NCI-H146 (cell line): ENCODE data around the gene ADAD2.

ENCODE experiments used
- DNase-seq: peaks from one replicate; lab custom pipeline; 2025; lab: John Stamatoyannopoulos, UW

ADAD2 gene

GRCh38 chr16:84190731-84191388, at the start of gene ADAD2:
ADAD2 (plus strand) TSS chr16:84191157; CDS start chr16:84191231, 74 bp downstream.
- DNase-seq, result no peak

- no peak for DNase-seq
Measured at GRCh38 chr16:84143081-84143480, 47.9 kb upstream of the ADAD2 start.

GRCh38 chr16:84143784-84144199, 47.2 kb upstream of the ADAD2 start:
- no peak for DNase-seq

GRCh38 chr16:84144209-84144858, 46.6 kb upstream of the ADAD2 start:
- no peak for DNase-seq

DNA sequence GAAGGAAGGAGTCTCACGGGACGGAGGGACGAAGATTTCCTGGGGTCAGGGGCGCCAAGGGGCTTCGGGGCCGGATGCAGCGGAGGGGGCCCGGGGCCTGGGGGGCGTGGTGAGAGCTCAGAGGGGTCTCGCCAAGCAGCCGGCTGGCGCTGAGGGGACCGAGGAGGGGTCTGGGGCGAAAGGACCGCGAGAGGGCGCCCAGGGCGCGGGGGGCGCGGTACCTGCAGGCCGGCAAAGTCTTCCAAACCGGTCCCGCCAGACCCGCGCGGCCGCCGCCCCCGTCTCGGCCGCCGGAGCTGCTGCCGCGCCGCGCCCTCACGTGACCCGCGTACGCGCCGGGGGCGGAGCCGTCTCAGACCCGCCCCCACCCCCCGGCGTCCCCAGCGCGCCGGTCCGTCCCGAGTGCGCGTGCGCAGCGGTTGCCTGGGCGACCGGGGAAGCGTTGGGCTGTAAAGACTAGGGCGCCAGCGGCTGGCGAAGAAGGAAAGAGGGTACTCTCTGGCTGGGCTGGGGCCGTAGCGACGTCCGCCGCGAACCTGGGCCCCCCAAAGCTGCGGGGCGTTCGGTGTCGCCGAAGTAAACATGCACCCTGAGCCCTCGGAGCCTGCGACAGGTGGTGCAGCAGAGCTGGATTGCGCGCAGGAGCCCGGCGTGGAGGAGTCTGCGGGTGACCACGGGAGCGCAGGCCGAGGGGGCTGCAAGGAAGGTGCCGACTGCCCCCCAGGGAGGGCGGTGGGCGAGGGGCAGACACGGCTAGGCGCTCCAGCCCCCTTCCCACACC, 45.9 kb upstream of the ADAD2 start, which contains the start of the genes DNAAF1 and HSDL1:
Gene DNAAF1, plus strand, starts transcription at position 450 of the 781 bp plus-strand sequence. Its CDS starts 133 bp downstream, at position 583.
Gene HSDL1, minus strand, starts transcription at position 319 of the 781 bp plus-strand sequence. CDS start 13,856 bp downstream, outside the sequence.
- DNase-seq, result peak; percentile 75

DNA sequence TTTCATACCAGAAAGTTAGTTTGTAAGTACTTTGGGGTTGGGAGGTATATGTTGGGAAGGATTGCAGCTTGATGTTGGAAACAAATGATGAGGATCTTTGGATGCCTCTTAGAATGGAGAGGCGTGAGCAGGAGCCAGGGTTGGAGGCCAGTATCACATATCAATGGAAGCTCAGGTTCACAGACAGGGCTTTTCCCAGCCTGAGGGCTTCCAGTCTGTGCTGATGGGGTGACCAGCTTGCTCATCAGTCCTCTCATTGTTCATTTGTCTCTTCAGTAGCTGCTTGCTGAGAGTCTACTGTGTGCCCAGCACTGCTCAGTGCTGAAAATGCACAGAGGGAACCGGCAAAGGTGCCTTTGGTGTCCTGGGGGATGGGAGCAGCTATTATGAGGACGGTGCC, 40.0 kb upstream of the ADAD2 start:
- no peak for DNase-seq

DNA sequence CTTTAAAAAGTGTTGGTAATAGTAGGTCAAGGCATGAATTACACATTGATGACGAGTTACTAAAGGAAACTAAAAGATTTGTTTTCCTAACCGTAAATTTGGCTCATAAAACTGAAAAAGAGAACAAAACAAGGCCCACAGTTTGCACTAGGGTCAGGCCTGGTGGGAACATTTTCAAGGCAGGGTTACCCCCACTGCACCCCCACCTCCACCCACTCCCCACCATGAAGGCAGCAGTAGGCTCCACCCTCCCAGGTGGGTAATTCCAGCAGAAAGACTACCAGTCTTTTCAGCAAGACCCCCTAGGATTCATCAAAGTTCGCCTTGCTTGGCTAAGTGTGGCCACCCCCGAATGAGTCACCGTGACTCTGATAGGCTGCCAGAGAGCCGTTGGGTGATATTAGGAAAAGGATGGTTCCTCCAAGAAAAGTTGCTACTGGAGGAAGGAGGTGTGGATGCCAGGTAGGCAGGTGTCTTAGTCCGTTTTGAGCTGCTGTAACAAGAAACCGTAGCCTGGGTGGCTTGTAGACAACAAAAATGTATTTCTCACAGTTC, 37.2 kb upstream of the ADAD2 start:
- no peak for DNase-seq

GRCh38 chr16:84155226-84155625, 35.7 kb upstream of the ADAD2 start:
- DNase-seq, result no peak

DNA sequence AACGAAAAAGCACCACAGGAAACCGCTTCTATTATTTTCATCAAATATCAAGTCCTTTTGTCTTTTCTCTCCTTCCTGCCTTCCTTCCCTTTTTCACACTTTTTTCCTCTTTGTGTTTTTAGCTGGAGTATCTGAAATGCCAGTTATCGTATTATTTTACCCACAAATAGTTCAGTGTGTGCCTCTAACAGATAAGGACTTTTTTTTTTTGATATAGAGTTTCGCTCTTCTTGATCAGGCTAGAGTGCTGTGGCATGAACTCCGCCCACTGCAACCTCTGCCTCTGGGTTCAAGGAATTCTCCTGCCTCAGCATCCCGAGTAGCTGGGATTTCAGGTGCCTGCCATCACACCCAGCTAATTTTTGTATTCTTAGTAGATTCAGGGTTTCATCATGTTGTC, 35.2 kb upstream of the ADAD2 start:
- no peak for DNase-seq

DNA sequence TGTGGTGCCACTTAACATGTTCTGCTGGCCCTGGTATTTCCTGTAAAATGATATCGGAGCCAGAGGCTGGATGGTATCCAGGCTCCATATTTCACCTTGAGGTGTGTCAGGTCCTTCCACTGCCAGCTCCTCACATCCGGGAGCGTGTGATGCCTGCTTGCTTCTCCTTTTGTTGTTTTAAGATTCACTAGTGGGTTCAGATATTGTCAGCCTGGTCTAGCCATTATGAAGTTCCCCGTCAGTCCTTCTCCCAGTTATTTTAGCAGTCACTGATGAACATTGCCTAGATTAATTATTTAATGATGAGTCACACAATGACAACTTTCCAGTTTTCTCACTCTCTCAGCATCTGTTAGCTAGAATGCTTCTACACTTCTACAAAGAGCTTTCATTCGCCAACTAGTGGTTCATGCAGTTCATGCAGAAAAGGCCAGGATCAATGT, 34.6 kb upstream of the ADAD2 start:
- DNase-seq, result no peak

- DNase-seq, result peak; percentile 17
Measured at GRCh38 chr16:84159007-84159406, 31.9 kb upstream of the ADAD2 start.

DNA sequence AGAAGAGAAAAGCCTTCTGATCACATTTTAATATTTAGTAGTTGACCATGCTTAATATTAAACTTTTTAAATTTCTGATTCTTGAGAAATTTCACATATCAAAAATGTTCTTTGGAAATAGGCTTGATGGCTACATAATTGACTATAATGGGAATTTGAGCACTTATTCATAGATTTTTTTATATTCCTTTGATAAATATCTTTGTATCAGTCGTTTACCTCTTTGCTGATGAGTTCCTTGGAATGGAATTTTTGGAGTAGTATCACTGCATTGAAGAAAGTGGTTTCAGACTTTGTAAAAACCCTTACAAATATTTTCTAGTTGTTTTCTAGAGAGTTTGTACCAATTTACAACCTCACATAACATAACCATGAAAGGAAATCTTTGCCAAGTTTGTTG, 31.2 kb upstream of the ADAD2 start:
- DNase-seq, result no peak

- DNase-seq, result no peak
Measured at GRCh38 chr16:84161037-84161436, 29.9 kb upstream of the ADAD2 start.

GRCh38 chr16:84161801-84162200, 29.2 kb upstream of the ADAD2 start:
- no peak for DNase-seq

GRCh38 chr16:84165746-84166145, 25.2 kb upstream of the ADAD2 start:
- DNase-seq, result no peak

DNA sequence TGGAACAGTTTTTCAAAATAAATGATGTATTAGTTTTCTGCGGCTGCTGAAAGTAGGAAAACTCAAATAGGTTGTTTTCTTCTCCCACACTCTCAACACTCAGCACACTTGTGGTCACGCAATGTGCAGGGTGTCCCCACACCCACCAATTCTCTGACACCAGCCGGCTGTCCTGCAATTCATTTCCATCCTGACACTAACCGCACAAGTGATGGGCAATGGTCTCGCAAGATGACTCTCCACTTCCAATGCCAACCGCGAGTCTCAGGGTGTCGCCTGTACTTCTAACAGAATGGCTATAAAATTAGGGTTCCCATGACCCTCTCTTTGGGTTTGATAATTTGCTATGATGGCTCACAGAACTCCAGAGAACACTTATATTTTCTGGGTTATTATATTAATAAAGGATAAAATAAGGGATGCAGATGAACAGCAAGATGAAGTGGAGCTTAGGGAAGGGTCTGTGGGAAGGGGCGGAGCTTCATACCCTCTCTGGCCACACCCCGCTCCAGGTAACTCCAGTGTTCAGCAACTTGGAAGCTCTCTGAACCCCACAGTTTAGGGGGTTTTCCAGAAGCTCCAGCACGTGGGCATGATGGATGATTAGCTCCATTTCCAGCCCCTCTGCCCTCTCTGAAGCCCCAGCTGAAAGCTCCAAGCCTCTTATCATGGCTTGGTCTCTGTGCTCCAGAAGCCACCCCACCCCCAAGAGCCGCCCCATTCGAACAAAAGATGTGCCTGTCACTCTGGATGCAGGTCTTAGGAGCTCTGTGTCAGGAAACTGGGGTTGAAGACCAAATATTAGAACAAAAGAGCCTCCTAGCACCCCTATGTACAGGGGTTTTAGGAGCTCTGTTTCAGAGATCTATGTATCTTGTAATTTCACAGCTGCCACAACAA, 23.9 kb upstream of the ADAD2 start:
- no peak for DNase-seq

GRCh38 chr16:84169765-84170310, 21.1 kb upstream of the ADAD2 start:
- no peak for DNase-seq

- DNase-seq, result no peak
Measured at GRCh38 chr16:84174396-84174795, 16.6 kb upstream of the ADAD2 start.

DNA sequence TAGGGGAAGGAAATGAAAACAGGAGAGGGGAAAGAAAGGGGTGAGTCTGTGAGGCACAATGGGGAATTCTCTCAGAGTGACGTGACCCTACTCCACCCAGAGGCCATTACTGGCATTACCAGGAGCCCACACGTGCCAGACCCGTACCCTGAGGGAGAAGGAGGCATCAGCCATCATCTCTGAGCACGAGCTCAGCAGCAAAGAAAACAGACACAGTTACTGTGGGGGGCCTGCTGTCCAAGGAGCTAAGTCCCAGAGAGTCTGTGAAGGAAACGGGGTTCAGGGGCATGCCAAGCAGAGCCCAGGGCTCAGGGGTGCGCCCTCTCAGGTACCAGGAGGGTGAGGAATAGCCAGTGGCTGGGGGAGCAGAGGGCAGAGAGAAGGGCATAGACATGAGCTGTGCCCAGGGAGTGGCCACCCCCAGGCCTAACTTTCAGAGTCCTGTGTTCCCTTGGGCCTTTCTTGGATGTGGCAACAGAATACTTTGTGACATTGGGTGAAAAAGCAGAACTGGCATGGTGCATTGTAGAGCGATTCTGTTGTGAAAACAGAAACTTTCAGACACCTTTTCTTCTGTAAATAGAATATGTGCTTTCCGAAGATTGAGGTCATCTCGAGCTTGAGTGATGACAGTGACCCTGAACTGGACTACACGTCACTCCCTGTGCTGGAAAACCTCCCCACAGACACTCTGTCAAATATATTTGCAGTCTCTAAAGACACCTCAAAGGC, 15.4 kb upstream of the ADAD2 start:
- DNase-seq, result peak; percentile 43
